ENCODE results near the gene VPS11.
A peak's percentile ranks its signal among the peaks of the same experiment; 100 is the strongest.
"Not testable (repeated sequence)": the region's sequence is repeated elsewhere in the genome, so short reads cannot be mapped to it uniquely, and the experiment has no call there.

VPS11 gene

DNA sequence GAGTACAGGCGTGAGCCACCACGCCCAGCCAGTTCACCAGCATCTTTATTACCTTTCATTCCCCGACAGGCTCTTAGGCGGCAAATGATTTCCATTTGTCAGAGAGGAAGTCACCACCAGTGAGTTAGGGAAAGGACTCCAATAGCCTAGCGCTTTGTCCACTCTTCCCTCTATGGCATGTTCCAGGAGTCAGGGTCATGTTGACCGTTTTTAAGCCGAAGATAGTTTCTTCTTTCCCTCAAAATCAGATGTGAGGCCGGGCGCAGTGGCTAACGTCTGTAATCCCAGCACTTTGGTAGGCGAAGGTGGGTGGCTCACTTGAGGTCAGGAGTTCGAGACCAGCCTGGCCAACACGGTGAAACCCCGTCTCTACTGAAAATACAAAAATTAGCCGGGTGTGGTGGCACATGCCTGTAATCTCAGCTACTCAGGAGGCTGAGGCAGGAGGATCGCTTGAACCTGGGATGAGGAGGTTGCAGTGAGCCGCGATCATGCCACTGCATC, 35.6 kb downstream of the VPS11 start:
- DNase-seq (ENCODE audit: low read depth): not testable (repeated sequence)

DNA sequence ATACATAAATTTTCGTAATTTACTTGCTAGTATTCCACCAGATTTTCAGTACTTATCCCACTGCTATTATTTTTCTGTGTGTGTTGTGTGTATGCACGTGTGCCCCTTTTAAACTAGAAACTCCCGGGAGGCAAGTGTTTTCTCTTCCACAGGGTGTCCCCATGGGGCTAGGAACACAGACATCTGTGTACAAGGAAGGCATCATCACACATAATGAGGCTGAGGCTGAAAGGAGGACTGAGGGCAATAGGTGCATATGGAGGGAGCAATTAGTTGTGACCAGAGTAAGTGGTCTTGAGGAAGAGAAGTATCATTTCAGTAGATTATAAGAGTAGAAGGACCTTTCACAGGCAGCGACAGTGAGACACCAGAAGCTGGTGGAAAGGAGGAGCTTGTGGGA, 36.2 kb downstream of the VPS11 start:
- DNase-seq (ENCODE audit: low read depth): no peak

DNA sequence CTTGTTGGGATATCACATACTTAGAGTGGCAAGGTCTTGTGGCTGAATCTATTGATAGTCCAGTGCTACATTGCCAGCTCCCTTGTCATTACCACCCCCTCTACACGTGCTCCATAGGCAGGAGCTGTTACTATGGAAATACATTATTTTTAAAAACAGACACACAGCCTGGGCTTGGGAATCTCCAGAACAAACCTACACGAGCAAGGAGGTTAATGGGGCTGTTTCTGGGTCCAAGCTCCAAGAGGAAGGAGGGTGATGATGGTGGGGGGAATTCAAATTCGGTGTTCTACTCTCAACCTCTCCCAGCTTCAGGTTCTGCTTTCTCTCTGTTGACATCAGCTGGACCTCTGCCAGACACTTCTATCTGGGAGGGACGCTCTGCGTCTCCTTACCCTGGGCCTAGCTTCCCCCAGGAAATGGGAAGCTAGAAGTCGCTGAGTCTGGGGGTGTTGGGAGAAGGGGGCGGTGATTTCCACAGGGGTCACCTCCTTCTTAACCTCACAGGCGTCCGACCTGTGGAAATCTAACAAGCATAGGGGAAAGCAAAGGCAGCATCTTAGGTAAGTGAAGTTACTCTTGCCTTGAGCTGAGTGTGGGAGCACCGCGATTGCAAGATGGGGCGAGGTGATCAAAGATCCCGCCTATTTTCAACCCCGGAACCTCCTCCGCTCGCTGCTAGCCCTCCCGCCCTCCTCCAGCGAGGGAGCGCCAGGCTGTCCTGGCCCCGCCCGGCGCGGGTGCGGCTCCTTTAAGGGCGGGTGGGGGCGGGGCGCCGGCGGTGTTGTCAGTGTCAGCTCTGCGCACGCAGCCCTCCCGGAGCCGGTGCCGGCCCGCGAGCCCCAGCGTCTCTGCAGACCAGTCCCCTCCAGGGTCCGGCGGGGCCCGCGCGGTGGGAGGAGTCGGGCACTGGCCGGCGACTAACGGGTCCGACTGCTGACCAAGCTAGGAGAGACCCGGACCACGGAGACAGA, 39.2 kb downstream of the VPS11 start, which contains the start of gene C2CD2L:
Gene C2CD2L, plus strand, starts transcription at position 781 of the 974 bp plus-strand sequence. CDS start 398 bp downstream, outside the sequence.
- DNase-seq (ENCODE audit: low read depth): peak; percentile 79

- no peak for DNase-seq (ENCODE audit: low read depth)
Observed at GRCh38 chr11:119107538-119108145, 40.0 kb downstream of the VPS11 start.

DNA sequence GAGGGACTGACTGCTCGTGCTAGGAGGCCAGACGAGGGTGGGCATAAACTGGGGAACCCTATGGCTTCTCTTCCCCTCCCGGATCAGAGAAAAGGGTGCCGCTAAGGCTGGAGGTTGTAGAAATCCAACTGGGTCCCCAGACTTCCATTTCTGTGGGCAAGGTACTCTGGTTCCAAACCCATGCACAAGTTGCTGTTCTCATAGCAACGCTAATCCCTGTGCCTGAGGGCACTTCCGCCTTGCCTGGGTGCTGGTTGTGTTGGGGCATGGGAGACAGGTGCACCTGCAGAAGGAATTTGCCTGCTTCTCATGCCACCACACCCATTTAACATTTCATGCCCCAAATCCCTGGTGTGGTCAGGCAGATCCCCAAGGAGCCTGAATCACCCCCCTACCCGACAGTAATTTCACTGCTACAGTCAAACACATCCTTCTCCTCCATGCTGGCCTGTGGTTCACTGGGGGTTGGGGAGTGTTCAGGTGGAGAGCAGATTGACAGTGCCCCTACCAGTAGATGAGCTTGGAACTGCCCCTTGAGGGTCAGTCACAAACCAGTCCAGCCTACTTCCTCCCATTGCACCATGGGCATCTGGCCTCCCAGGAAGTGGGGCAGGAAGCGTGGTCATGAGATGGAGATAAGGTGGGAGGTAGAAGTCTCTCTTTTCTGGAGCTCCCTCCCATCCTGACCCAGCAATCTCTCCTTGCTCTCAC, 40.7 kb downstream of the VPS11 start:
- no peak for DNase-seq (ENCODE audit: low read depth)

DNA sequence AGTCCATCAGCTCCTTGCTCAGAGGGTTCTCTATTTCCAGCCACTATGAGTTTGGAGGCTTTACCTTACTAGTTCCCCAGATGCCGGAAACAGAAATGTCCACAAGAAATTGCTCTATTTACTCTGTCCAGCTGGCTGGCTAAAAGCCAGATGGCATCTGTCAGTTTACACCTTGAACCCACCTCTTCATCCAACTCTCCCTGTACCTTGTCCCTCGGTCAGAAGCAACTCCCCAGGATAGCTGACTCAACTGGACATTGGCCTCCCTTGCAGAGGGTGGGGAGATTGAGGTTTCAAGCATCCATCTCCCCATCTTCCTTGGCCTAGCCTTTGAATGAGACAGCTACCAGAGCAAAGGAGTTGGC, 41.2 kb downstream of the VPS11 start:
- no peak for DNase-seq (ENCODE audit: low read depth)

- DNase-seq (ENCODE audit: low read depth): no peak
Observed at GRCh38 chr11:119109843-119110242, 42.2 kb downstream of the VPS11 start.

GRCh38 chr11:119110439-119110838, 42.8 kb downstream of the VPS11 start:
- no peak for DNase-seq (ENCODE audit: low read depth)

DNA sequence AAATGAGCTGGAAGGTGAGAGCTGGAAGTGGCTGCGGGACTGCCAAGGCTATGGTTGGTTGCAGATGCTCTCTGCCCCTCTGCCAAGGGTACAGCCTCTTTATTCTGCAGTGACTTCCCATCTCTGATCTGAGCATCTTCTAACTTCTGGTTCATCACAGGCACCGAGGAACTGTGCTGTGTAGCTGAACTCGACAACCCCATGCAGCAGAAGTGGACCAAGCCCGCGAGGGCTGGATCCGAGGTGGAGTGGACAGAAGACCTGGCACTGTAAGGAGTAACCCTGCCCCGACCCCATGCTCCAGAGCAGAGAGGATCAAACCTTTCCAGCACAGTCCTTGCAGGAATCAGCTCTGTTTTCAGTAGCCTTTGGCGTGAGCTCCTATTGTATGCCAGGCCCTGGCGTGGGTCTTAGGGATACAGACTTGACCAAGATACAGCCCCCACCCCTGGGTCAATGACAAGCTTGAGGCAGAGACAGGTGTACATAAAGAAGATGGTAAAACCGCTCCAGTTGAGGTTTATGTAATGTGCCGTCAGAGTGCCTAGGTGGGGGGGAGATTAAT, 43.8 kb downstream of the VPS11 start:
- DNase-seq (ENCODE audit: low read depth): no peak

GRCh38 chr11:119112314-119113020, 44.8 kb downstream of the VPS11 start:
- no peak for DNase-seq (ENCODE audit: low read depth)

GRCh38 chr11:119113716-119114115, 46.1 kb downstream of the VPS11 start:
- no peak for DNase-seq (ENCODE audit: low read depth)

DNA sequence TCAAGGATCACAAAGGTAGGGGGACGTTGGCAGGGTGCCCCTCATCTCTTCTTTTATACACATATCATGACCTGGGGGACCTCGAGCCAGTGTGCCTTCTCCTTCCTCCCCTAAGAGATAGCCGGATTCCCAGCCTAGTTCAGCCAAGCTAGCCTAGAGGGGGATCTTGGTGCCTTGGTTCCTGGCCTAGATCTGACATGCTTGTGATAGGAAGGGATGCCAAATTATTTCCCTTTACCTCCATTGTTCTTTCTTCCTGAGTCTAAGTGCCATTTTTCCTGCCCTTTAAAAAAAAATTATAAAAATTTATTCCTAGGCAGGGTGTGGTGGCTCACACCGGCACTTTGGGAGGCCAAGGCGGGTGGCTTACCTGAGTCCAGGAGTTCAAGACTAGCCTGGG, 46.7 kb downstream of the VPS11 start:
- no peak for DNase-seq (ENCODE audit: low read depth)

GRCh38 chr11:119115484-119116234, 48.0 kb downstream of the VPS11 start:
- no peak for DNase-seq (ENCODE audit: low read depth)

DNA sequence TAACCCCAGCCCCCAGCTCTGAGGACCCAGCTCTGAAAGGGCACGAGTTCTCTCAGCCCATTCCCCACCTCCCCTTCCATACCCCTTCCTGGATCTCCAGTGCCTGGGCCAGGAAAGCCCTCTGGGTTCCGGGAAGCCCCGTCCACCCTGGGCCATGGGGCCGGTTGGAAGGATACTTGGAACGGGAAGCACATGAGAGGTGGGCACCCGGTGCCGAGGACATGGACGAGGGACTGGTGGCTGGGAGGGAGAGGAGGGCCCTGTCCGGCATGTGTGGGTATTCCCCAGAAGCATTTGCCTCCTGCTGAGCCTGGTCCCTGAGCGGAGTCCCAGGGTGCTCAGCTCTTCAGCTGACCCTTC, 48.6 kb downstream of the VPS11 start:
- no peak for DNase-seq (ENCODE audit: low read depth)

DNA sequence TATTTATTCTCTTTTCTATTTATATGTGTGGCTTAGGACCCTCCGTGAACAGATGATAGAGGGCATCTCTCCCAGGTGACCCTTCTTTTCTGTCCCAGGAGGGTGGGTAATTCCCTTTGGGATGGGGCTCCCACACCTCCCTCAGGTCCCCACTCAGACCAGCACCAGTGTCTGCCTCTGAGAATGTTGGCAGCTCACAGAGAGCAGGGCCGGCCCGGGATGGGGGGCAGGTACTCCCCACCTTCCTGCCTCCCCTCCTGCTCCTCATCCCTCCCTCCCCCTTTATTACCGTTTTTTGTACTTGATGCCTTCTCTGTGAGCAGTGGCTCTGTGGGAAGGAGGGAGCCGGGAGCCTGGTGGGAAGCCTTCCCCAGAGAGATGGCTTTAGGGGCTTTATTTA, 49.0 kb downstream of the VPS11 start:
- no peak for DNase-seq (ENCODE audit: low read depth)

DNA sequence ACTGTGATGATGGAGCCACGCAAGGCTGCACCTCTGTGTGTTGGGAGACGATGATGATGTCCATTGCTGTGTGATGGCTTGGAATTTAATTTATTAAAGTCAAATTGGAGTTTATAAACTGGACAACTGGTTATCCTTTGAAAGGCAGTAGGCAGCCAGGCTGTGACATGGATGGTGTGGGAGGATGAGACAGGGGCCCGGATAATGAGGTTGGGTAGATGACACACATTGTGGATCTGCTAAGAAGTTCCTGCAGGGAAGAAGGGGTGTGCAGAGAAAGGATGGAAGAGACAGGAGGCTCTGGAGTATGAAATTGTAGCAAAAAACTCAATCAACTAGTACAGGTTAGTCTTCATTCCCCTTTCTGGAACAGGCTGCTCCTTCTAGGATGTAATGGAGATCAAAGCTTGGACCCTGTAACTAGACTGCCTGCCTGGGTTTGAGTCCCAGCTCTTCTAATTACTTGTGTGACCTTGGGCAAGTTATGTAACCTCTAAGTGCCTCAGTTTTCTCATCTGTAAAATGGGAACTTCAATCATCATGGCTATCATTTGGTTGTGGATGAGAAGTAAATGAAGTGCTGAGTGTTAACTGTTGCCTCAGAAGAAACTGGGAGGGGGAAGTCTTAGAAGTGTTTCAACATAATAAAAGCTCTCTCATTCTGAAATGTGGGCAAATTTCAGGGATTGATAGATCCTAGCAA, 49.5 kb downstream of the VPS11 start:
- no peak for DNase-seq (ENCODE audit: low read depth)

DNA sequence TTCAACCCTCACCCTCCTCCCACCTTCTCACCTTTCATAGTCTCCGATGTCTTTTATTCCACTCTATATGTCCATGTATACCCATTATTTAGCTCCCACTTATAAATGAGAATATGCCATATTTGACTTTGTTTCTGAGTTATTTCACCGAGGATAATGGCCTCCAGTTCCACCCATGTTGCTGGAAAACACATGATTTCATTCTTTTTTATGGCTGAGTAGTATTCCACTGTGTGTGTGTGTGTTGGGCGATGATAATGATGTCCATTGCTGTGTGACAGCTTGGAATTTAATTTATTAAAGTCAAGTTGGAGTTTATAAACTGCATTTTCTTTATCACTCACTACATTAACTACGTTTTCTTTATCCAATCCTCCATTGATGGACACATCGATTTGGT, 50.6 kb downstream of the VPS11 start:
- DNase-seq (ENCODE audit: low read depth): no peak

DNA sequence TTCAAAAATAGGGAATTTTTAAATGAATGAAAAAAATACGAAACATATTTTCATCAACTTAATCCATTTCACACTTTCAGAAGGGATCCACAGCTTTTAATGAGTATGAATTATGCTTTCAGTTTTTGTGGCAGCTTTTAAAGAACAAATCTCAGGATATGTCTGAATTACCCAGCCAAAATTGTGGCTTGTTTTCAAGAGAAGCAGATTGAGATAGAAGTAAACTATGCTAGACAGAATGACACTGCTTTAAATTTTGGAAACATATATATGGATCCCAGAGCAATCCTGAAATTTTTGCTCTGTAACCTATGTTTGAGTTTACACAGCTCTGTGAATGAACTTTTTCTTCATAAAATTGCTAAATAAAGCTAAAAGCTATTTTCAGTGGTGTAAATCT, 51.3 kb downstream of the VPS11 start:
- DNase-seq (ENCODE audit: low read depth): no peak

- DNase-seq (ENCODE audit: low read depth): no peak
Observed at GRCh38 chr11:119120639-119121007, 53.0 kb downstream of the VPS11 start.

All from activated T-cell treated with anti-CD3 and anti-CD28 coated beads for 1 hour (primary cell).